Lower leg skin (tissue), 4 donors: ENCODE data around the gene CYP26B1. TPM values are rescaled to one million over a fixed set of nuclear protein-coding genes. Genes with fewer than 3 reads are reported as not detected.

Experiments
- DNase-seq, 2 donors: peaks; one replicate each; pipeline ENCODE4 v3.0.0-alpha.2; 2019; ENCODE audit warnings: low spot score in 2 of 2
- H3K4me3 ChIP-seq: fragments of 200-600 bp; sonication (generic); 2 replicates; pipeline ENCODE4 v1.5.1; 2017; ENCODE audit warnings: mild to moderate bottlenecking, low read depth; ENCODE audit not compliant: poor library complexity, severe bottlenecking
- CTCF ChIP-seq, 3 donors: fragments of 450-650 bp; IDR thresholded peaks; one replicate each; pipeline ENCODE4 v1.5.1; 2016; ENCODE audit warnings: antibody characterized with exemption in 3 of 3, mild to moderate bottlenecking in 3 of 3, moderate library complexity in 2 of 3
- POLR2A ChIP-seq, 2 donors: fragments of 450-650 bp; IDR thresholded peaks; one replicate each; pipeline ENCODE4 v1.6.1; 2016 to 2017; ENCODE audit warnings: antibody characterized with exemption in 2 of 2, mild to moderate bottlenecking in 1 of 2, moderate library complexity in 1 of 2
- WGBS, 2 donors: methylation state at CpG; one replicate each; pipeline ENCODE4 v1.1.5; 2018; 5-methylcytosine and 5-hydroxymethylcytosine counted together
- intact Hi-C: fragments of 100-400 bp; cut with DNase I; formaldehyde crosslinking; loops from one replicate; pipeline ENCODE4 v1.15.0; 2023; ENCODE audit warnings: low total_unique reads
- total RNA-seq, 4 donors: library from RNA; depleted of rRNA; stranded (reverse); fragments of >200 nt; gene quantifications; one replicate each; pipeline ENCODE4 v1.1.0, GENCODE V29; 2016

CYP26B1 gene
- total RNA-seq, result 10 to 100 TPM; 51.6 to 93.0 (median 73.6) TPM

- peak in 1 of 2 donors; percentile 89 for DNase-seq
These were observed at the start of gene CYP26B1 for GRCh38 chr2:72147303-72147971. TSS of gene CYP26B1 (minus strand) at chr2:72147862. CDS start at chr2:72147834, 28 bp downstream.

GRCh38 chr2:72193723-72194122 lies 46.1 kb upstream of the CYP26B1 start:
- no peak for TF ChIP-seq CTCF (IDR thresholded peaks at IDR 0.05)
- TF ChIP-seq POLR2A (IDR thresholded peaks at IDR 0.05), result no peak
- no peak overlapping the region for H3K4me3 ChIP-seq
- intact Hi-C loops, result no loop called here
- no peak for DNase-seq

More at GRCh38 chr2:72147303-72147971, at the start of gene CYP26B1:
- peak within 1 kb of the TSS; percentile 26 for H3K4me3 ChIP-seq
- intact Hi-C loops, result no loop called here
- 2% methylated on average over 25 to 61 of the region's 69 CpGs for WGBS, 2 donors
- TF ChIP-seq POLR2A (IDR thresholded peaks at IDR 0.05) (no peak), CTCF (IDR thresholded peaks at IDR 0.05) (no peak)

- TF ChIP-seq CTCF (IDR thresholded peaks at IDR 0.05) (no peak), POLR2A (IDR thresholded peaks at IDR 0.05) (no peak)
- 74 to 96% methylated on average over 1 of the region's 1 CpG for WGBS, 2 donors
- intact Hi-C loops, result no loop called here
- no peak overlapping the region for H3K4me3 ChIP-seq
- no peak for DNase-seq
These were observed 43.8 kb upstream of the CYP26B1 start for GRCh38 chr2:72191441-72191840.

- intact Hi-C loops, result no loop called here
- no peak for TF ChIP-seq POLR2A (IDR thresholded peaks at IDR 0.05)
- no peak for DNase-seq
- 46 to 65% methylated on average over 1 of the region's 1 CpG for WGBS, 2 donors
- H3K4me3 ChIP-seq, result no peak overlapping the region
These were observed 37.5 kb upstream of the CYP26B1 start for GRCh38 chr2:72185206-72185605.

- intact Hi-C loops, result no loop called here
- H3K4me3 ChIP-seq, result no peak overlapping the region
- WGBS, 2 donors, result 91 to 96% methylated on average over 2 of the region's 2 CpGs
- TF ChIP-seq CTCF (IDR thresholded peaks at IDR 0.05) (no peak), POLR2A (IDR thresholded peaks at IDR 0.05) (no peak)
- DNase-seq, result no peak
These were observed 35.8 kb upstream of the CYP26B1 start for GRCh38 chr2:72183466-72183865.

- TF ChIP-seq CTCF (IDR thresholded peaks at IDR 0.05), result no peak
- intact Hi-C loops, result no loop called here
- DNase-seq, result no peak
- H3K4me3 ChIP-seq, result no peak overlapping the region
These were observed 35.4 kb upstream of the CYP26B1 start for GRCh38 chr2:72183016-72183415.
